HEK293 (cell line): ENCODE data around the gene ADAR.

Experiments used
- CTCF ChIP-seq: fragments of 450-650 bp; formaldehyde crosslinking; IDR thresholded peaks from 2 replicates; pipeline ENCODE4 v1.5.1; 2016; ENCODE audit warnings: missing biosample characterization, missing genetic modification characterization
- KLF7 ChIP-seq: fragments of 450-650 bp; formaldehyde crosslinking; IDR thresholded peaks from 2 replicates; pipeline ENCODE4 v1.5.1; 2016; ENCODE audit warnings: missing biosample characterization, missing genetic modification characterization, borderline replicate concordance
- PBX3 ChIP-seq: sonication (generic); formaldehyde crosslinking; IDR thresholded peaks from 2 replicates; pipeline ENCODE4 v1.8.1; 2022; ENCODE audit warnings: mild to moderate bottlenecking, moderate library complexity, missing genetic modification reagents
- PRDM2 ChIP-seq: fragments of 450-650 bp; formaldehyde crosslinking; IDR thresholded peaks from 2 replicates; pipeline ENCODE4 v1.5.1; 2016; ENCODE audit warnings: missing biosample characterization, missing genetic modification characterization, borderline replicate concordance
- SETDB1 ChIP-seq: IDR thresholded peaks from one replicate; pipeline ENCODE4 v1.6.1; 2017; ENCODE audit warnings: mild to moderate bottlenecking, low read length, moderate library complexity, mixed read lengths; ENCODE audit not compliant: insufficient read length
- ZBTB1 ChIP-seq: fragments of 450-650 bp; formaldehyde crosslinking; IDR thresholded peaks from 2 replicates; pipeline ENCODE4 v1.5.1; 2016; ENCODE audit warnings: missing biosample characterization, missing genetic modification characterization
- ZNF24 ChIP-seq: fragments of 450-650 bp; formaldehyde crosslinking; IDR thresholded peaks from 2 replicates; pipeline ENCODE4 v1.5.1; 2016; ENCODE audit warnings: missing biosample characterization, missing genetic modification characterization
- ZNF398 ChIP-seq: fragments of 450-650 bp; formaldehyde crosslinking; IDR thresholded peaks from 2 replicates; pipeline ENCODE4 v1.5.1; 2017; ENCODE audit warnings: missing biosample characterization, missing genetic modification characterization
- ZNF48 ChIP-seq: fragments of 450-650 bp; formaldehyde crosslinking; IDR thresholded peaks from 2 replicates; pipeline ENCODE4 v1.5.1; 2016; ENCODE audit warnings: missing biosample characterization, missing genetic modification characterization
- ZNF707 ChIP-seq: fragments of 450-650 bp; formaldehyde crosslinking; IDR thresholded peaks from 2 replicates; pipeline ENCODE4 v1.5.1; 2016; ENCODE audit warnings: missing biosample characterization, missing genetic modification characterization

- TF ChIP-seq SETDB1 (no peak), ZNF707 (tag by site-specific recombination) (no peak), ZNF398 (no peak), ZNF48 (tag by site-specific recombination) (no peak), CTCF (tag by site-specific recombination) (no peak), ZNF24 (tag by site-specific recombination) (no peak), PBX3 (CRISPR knock-in tag) (no peak), KLF7 (tag by site-specific recombination) (no peak), PRDM2 (tag by site-specific recombination) (no peak), ZBTB1 (tag by site-specific recombination) (no peak)
These were observed 31.9 kb downstream of the ADAR start for GRCh38 chr1:154575951-154576566.
